Measurements from ENCODE around the gene PTPRR. TPM values are rescaled to one million over a fixed set of nuclear protein-coding genes. Genes with fewer than 3 reads are reported as not detected.

PTPRR gene
- total and polyA plus RNA-seq, 2 donors (not counting 1 experiment from before 2014, with no cell fraction given), result 0.44 to 0.50 TPM

GRCh38 chr12:70815971-70816391 lies 104.6 kb downstream of the PTPRR start:
- no peaks in the 10 kb centered on the region for H3K4me1 ChIP-seq (ENCODE audit: control insufficient read depth, extremely low read depth, insufficient read depth, low read length)
- no peak overlapping the region for H3K9ac ChIP-seq (ENCODE audit: insufficient read depth, low read length)
- H4K20me1 ChIP-seq (ENCODE audit: control insufficient read depth, extremely low read depth, insufficient read depth, low read length), result no peaks in the 10 kb centered on the region
- H3K4me2 ChIP-seq (ENCODE audit: extremely low read depth, insufficient read depth, low read length), result no peak overlapping the region
- H3K4me3 ChIP-seq (replicated peaks in 1 of 4; ENCODE audit: control extremely low read depth in 1 of 4, insufficient read depth in 1 of 4, low read depth in 3 of 4, low read length in 4 of 4), result no peak overlapping the region
- H2AFZ ChIP-seq (ENCODE audit: low read length), result no peak overlapping the region
- peak in 1 of 2 donors; percentile 3 for DNase-seq (ENCODE audit: low read depth in 2 of 2)
- H3K9me3 ChIP-seq (ENCODE audit: control insufficient read depth, insufficient read depth, low read depth, low read length), result no peaks in the 10 kb centered on the region
- no peaks in the 10 kb centered on the region for H3K27me3 ChIP-seq (ENCODE audit: control insufficient read depth, insufficient read depth, low read length)
- TF ChIP-seq, protein P1, sequence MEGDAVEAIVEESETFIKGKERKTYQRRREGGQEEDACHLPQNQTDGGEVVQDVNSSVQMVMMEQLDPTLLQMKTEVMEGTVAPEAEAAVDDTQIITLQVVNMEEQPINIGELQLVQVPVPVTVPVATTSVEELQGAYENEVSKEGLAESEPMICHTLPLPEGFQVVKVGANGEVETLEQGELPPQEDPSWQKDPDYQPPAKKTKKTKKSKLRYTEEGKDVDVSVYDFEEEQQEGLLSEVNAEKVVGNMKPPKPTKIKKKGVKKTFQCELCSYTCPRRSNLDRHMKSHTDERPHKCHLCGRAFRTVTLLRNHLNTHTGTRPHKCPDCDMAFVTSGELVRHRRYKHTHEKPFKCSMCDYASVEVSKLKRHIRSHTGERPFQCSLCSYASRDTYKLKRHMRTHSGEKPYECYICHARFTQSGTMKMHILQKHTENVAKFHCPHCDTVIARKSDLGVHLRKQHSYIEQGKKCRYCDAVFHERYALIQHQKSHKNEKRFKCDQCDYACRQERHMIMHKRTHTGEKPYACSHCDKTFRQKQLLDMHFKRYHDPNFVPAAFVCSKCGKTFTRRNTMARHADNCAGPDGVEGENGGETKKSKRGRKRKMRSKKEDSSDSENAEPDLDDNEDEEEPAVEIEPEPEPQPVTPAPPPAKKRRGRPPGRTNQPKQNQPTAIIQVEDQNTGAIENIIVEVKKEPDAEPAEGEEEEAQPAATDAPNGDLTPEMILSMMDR (conservative IDR thresholded peaks at IDR 0.05 in 1 of 2, IDR thresholded peaks at IDR 0.05 in 1 of 2; ENCODE audit: low read depth in 1 of 2, low read length in 2 of 2), result no peak
- no peak for TF ChIP-seq EZH2 (IDR thresholded peaks at IDR 0.05; ENCODE audit: low read length, missing control alignments)
- no peaks in the 10 kb centered on the region for H3K79me2 ChIP-seq (ENCODE audit: control insufficient read depth, insufficient read depth, low read length)
- H3K27ac ChIP-seq (ENCODE audit: insufficient read depth, low read length), result no peak overlapping the region
- H3K36me3 ChIP-seq (ENCODE audit: control insufficient read depth, insufficient read depth, low read length), result no peaks in the 10 kb centered on the region

- no peak for DNase-seq (ENCODE audit: low read depth in 2 of 2)
- Histone ChIP-seq H3K79me2 (ENCODE audit: control insufficient read depth, insufficient read depth, low read length) (no peaks in the 10 kb centered on the region), H2AFZ (ENCODE audit: low read length) (no peak overlapping the region), H3K4me3 (replicated peaks in 1 of 4; ENCODE audit: control extremely low read depth in 1 of 4, insufficient read depth in 1 of 4, low read depth in 3 of 4, low read length in 4 of 4) (no peak overlapping the region), H3K4me1 (ENCODE audit: control insufficient read depth, extremely low read depth, insufficient read depth, low read length) (no peaks in the 10 kb centered on the region), H4K20me1 (ENCODE audit: control insufficient read depth, extremely low read depth, insufficient read depth, low read length) (no peaks in the 10 kb centered on the region), H3K9ac (ENCODE audit: insufficient read depth, low read length) (no peak overlapping the region), H3K27me3 (ENCODE audit: control insufficient read depth, insufficient read depth, low read length) (no peaks in the 10 kb centered on the region), H3K36me3 (ENCODE audit: control insufficient read depth, insufficient read depth, low read length) (no peaks in the 10 kb centered on the region), H3K9me3 (ENCODE audit: control insufficient read depth, insufficient read depth, low read depth, low read length) (no peaks in the 10 kb centered on the region), H3K27ac (ENCODE audit: insufficient read depth, low read length) (no peak overlapping the region), H3K4me2 (ENCODE audit: extremely low read depth, insufficient read depth, low read length) (no peak overlapping the region)
- no peak for TF ChIP-seq EZH2 (IDR thresholded peaks at IDR 0.05; ENCODE audit: low read length, missing control alignments)
Observed at GRCh38 chr12:70815056-70815455, 105.5 kb downstream of the PTPRR start.

- Histone ChIP-seq H4K20me1 (ENCODE audit: control insufficient read depth, extremely low read depth, insufficient read depth, low read length) (no peaks in the 10 kb centered on the region), H3K79me2 (ENCODE audit: control insufficient read depth, insufficient read depth, low read length) (no peaks in the 10 kb centered on the region), H3K9ac (ENCODE audit: insufficient read depth, low read length) (no peak overlapping the region)
Observed at GRCh38 chr12:70813559-70813958, 107.0 kb downstream of the PTPRR start.

More at GRCh38 chr12:70813559-70813958, 107.0 kb downstream of the PTPRR start:
- no peaks in the 10 kb centered on the region for H3K27me3 ChIP-seq (ENCODE audit: control insufficient read depth, insufficient read depth, low read length)
- H3K4me1 ChIP-seq (ENCODE audit: control insufficient read depth, extremely low read depth, insufficient read depth, low read length), result no peaks in the 10 kb centered on the region
- H3K4me2 ChIP-seq (ENCODE audit: extremely low read depth, insufficient read depth, low read length), result no peak overlapping the region
- no peak overlapping the region for H3K27ac ChIP-seq (ENCODE audit: insufficient read depth, low read length)
- H3K9me3 ChIP-seq (ENCODE audit: control insufficient read depth, insufficient read depth, low read depth, low read length), result no peaks in the 10 kb centered on the region
- DNase-seq (ENCODE audit: low read depth in 2 of 2), result no peak
- no peak for TF ChIP-seq EZH2 (IDR thresholded peaks at IDR 0.05; ENCODE audit: low read length, missing control alignments)
- TF ChIP-seq, protein P1 (conservative IDR thresholded peaks at IDR 0.05 in 1 of 2, IDR thresholded peaks at IDR 0.05 in 1 of 2; ENCODE audit: low read depth in 1 of 2, low read length in 2 of 2), result no peak
- H2AFZ ChIP-seq (ENCODE audit: low read length), result no peak overlapping the region
- H3K36me3 ChIP-seq (ENCODE audit: control insufficient read depth, insufficient read depth, low read length), result no peaks in the 10 kb centered on the region
- no peak overlapping the region for H3K4me3 ChIP-seq (replicated peaks in 1 of 4; ENCODE audit: control extremely low read depth in 1 of 4, insufficient read depth in 1 of 4, low read depth in 3 of 4, low read length in 4 of 4)

Data from fibroblast of lung (primary cell).